Measurements from ENCODE around the gene MCTP1. TPM values are rescaled to one million over a fixed set of nuclear protein-coding genes. Genes with fewer than 3 reads are reported as not detected.

MCTP1 gene
- total RNA-seq, 2 donors from 2014 or later, result 22.1 to 256 TPM

DNA sequence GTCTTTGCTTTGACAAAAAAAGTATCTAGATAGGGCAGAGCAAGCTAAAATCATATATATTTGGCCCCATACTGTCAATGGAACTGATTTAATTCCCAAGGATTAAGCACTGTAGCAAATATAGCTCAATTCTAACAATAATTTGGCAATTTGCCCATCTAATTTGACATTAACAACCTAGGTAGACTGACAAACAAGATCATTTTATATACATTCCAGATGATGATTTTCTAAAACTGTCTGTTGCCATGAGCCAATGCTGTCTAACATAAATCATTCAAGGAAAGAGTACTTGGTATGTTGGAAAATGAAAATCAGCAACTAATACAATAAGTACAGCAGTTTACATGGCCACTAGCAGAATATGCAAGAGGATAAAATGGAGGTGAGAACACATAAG, 32.1 kb downstream of the MCTP1 start:
- H3K27ac ChIP-seq, result no peak overlapping the region
- no peak for DNase-seq (ENCODE audit: low spot score)

DNA sequence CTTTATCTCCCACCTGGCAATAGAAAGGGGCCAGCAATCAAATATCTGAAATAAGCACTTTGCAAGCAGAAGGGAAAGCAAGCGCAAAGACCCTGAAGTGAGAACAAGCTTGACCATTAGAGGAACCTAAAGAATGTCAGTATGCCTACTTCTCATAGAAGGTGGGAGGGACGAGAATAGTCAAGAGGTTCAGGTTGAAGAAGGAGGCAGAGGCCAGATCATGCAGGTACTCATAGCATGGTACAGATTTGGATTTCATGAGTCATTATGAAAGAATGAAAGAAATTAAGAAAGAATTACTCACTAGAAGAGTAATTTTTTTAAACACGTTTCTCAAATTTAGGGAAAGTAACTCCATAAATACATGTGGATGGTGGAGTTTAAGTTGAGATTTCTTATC, 33.7 kb downstream of the MCTP1 start:
- TF ChIP-seq, protein P1, sequence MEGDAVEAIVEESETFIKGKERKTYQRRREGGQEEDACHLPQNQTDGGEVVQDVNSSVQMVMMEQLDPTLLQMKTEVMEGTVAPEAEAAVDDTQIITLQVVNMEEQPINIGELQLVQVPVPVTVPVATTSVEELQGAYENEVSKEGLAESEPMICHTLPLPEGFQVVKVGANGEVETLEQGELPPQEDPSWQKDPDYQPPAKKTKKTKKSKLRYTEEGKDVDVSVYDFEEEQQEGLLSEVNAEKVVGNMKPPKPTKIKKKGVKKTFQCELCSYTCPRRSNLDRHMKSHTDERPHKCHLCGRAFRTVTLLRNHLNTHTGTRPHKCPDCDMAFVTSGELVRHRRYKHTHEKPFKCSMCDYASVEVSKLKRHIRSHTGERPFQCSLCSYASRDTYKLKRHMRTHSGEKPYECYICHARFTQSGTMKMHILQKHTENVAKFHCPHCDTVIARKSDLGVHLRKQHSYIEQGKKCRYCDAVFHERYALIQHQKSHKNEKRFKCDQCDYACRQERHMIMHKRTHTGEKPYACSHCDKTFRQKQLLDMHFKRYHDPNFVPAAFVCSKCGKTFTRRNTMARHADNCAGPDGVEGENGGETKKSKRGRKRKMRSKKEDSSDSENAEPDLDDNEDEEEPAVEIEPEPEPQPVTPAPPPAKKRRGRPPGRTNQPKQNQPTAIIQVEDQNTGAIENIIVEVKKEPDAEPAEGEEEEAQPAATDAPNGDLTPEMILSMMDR (IDR thresholded peaks at IDR 0.05), result no peak
- Histone ChIP-seq H3K27me3 (replicated peaks; ENCODE audit: insufficient read depth) (no peaks in the 10 kb centered on the region), H3K36me3 (no peaks in the 10 kb centered on the region), H3K4me3 (no peak overlapping the region), H3K27ac (no peak overlapping the region), H3K4me1 (ENCODE audit: control insufficient read depth in 1 of 2, low read depth in 2 of 2) (no peaks in the 10 kb centered on the region), H3K9me3 (no peaks in the 10 kb centered on the region)
- DNase-seq (ENCODE audit: low spot score) (no peak), ATAC-seq (ENCODE audit: insufficient number of reproducible peaks, low FRiP score, low read depth) (no peak)

More for the DNA sequence above, 32.1 kb downstream of the MCTP1 start:
- H3K27me3 ChIP-seq (replicated peaks; ENCODE audit: insufficient read depth), result no peaks in the 10 kb centered on the region
- TF ChIP-seq, protein P1 (IDR thresholded peaks at IDR 0.05), result no peak
- no peak overlapping the region for H3K4me3 ChIP-seq
- no peaks in the 10 kb centered on the region for H3K36me3 ChIP-seq
- H3K9me3 ChIP-seq, result no peaks in the 10 kb centered on the region
- no peak for ATAC-seq (ENCODE audit: insufficient number of reproducible peaks, low FRiP score, low read depth)
- H3K4me1 ChIP-seq (ENCODE audit: control insufficient read depth in 1 of 2, low read depth in 2 of 2), result no peaks in the 10 kb centered on the region

DNA sequence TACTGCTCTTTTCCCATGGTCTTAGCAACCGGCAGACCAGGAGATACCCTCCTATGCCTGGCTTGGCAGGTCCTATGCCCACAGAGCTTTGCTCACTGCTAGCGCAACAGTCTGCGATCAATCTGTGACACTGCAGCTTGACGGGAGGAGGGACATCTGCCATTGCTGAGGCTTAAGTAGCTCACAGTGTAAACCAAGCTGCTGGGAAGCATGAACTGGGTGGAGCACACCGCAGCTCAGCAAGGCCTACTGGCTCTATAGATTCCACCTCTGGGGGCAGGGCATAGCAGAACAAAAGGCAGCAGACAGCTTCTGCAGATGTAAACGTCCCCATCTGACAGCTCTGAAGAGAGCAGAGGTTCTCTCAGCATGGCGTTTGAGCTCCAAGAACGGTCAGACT, 40.4 kb downstream of the MCTP1 start:
- no peak overlapping the region for H3K27ac ChIP-seq
- DNase-seq (ENCODE audit: low spot score) (no peak), ATAC-seq (ENCODE audit: insufficient number of reproducible peaks, low FRiP score, low read depth) (no peak)
- no peaks in the 10 kb centered on the region for H3K9me3 ChIP-seq
- H3K4me3 ChIP-seq, result no peak overlapping the region
- H3K27me3 ChIP-seq (replicated peaks; ENCODE audit: insufficient read depth), result no peaks in the 10 kb centered on the region
- no peaks in the 10 kb centered on the region for H3K4me1 ChIP-seq (ENCODE audit: control insufficient read depth in 1 of 2, low read depth in 2 of 2)
- H3K36me3 ChIP-seq, result no peaks in the 10 kb centered on the region
- TF ChIP-seq, protein P1 (IDR thresholded peaks at IDR 0.05), result no peak

DNA sequence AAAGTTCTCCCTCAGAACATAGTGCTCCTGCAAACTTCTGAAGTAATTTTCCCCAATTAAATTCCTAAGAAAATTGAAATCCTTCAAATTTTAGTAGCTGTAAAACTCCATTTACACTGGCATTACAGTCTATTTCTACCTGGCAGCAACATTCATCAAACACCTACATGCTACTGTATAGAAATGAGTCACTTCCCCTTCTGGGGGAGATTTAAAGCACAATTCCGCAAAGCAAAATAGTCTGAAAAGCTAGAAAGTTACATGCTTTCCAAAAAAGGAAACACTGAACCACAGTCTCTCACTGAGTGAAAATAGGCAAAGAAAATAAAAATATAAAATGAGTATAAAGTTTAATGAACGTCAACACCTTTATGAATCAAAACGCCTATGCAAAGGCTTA, 43.3 kb downstream of the MCTP1 start:
- H3K4me3 ChIP-seq, result no peak overlapping the region
- H3K36me3 ChIP-seq, result no peaks in the 10 kb centered on the region
- TF ChIP-seq, protein P1 (IDR thresholded peaks at IDR 0.05), result no peak
- H3K4me1 ChIP-seq (ENCODE audit: control insufficient read depth in 1 of 2, low read depth in 2 of 2), result no peaks in the 10 kb centered on the region
- H3K27me3 ChIP-seq (replicated peaks; ENCODE audit: insufficient read depth), result no peaks in the 10 kb centered on the region
- DNase-seq (ENCODE audit: low spot score), result no peak
- H3K27ac ChIP-seq, result no peak overlapping the region
- ATAC-seq (ENCODE audit: insufficient number of reproducible peaks, low FRiP score, low read depth), result no peak
- H3K9me3 ChIP-seq, result no peaks in the 10 kb centered on the region

DNA sequence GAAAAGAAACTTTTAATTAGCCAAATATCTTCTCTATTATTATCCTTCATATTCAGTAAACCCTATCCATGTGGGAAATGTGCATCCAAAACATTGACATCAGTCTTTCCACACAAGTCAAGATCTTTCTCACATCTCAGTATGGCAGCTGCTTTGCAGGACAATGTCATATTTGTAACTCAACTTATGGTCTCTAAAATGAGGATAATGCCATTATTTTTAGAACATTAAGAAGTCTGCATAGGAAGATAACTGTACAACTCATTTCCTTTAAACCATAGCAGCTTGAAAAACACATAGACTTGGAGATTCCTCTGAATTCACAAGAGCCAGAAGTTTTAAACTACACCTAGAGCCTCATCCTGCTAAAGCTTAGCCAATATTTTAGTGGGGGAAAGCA, 43.7 kb downstream of the MCTP1 start:
- Histone ChIP-seq H3K9me3 (no peaks in the 10 kb centered on the region), H3K27me3 (replicated peaks; ENCODE audit: insufficient read depth) (no peaks in the 10 kb centered on the region), H3K36me3 (no peaks in the 10 kb centered on the region), H3K4me1 (ENCODE audit: control insufficient read depth in 1 of 2, low read depth in 2 of 2) (no peaks in the 10 kb centered on the region), H3K27ac (no peak overlapping the region), H3K4me3 (no peak overlapping the region)
- no peak for ATAC-seq (ENCODE audit: insufficient number of reproducible peaks, low FRiP score, low read depth)
- TF ChIP-seq, protein P1 (IDR thresholded peaks at IDR 0.05), result no peak
- DNase-seq (ENCODE audit: low spot score), result no peak
